ENCODE data around the gene BSG.
"Not testable (repeated sequence)": the region's sequence is repeated elsewhere in the genome, so short reads cannot be mapped to it uniquely, and the experiment has no call there.

Gene BSG

GRCh38 chr19:604355-604754 is 32.0 kb downstream of the BSG start:
- no peak for DNase-seq (ENCODE audit: low spot score)

GRCh38 chr19:605061-605971 is 32.9 kb downstream of the BSG start:
- not testable (repeated sequence) for DNase-seq (ENCODE audit: low spot score)

- DNase-seq (ENCODE audit: low spot score) = no peak
Observed at GRCh38 chr19:607301-608154, 35.1 kb downstream of the BSG start.

- no peak for DNase-seq (ENCODE audit: low spot score)
Observed at GRCh38 chr19:608155-609003, 36.0 kb downstream of the BSG start.

GRCh38 chr19:609004-609346 is 36.6 kb downstream of the BSG start:
- no peak for DNase-seq (ENCODE audit: low spot score)

GRCh38 chr19:610071-610800 is 37.8 kb downstream of the BSG start:
- DNase-seq (ENCODE audit: low spot score) = peak; percentile 51

- DNase-seq (ENCODE audit: low spot score) = peak; percentile 54
Observed at GRCh38 chr19:610801-611480, 38.5 kb downstream of the BSG start.

GRCh38 chr19:611481-611868 is 39.1 kb downstream of the BSG start:
- DNase-seq (ENCODE audit: low spot score) = peak; percentile 82

- no peak for DNase-seq (ENCODE audit: low spot score)
Observed at GRCh38 chr19:612941-613340, 40.5 kb downstream of the BSG start.

- no peak for DNase-seq (ENCODE audit: low spot score)
Observed at GRCh38 chr19:613732-614567, 41.6 kb downstream of the BSG start.

- DNase-seq (ENCODE audit: low spot score) = no peak
Observed at GRCh38 chr19:615619-616018, 43.2 kb downstream of the BSG start.

GRCh38 chr19:616062-616700 is 43.8 kb downstream of the BSG start:
- DNase-seq (ENCODE audit: low spot score) = no peak

- no peak for DNase-seq (ENCODE audit: low spot score)
Observed at GRCh38 chr19:616747-617526, 44.5 kb downstream of the BSG start.

GRCh38 chr19:617551-618246 is 45.3 kb downstream of the BSG start:
- DNase-seq (ENCODE audit: low spot score) = no peak

- no peak for DNase-seq (ENCODE audit: low spot score)
Observed at GRCh38 chr19:618247-618619, 45.8 kb downstream of the BSG start.

GRCh38 chr19:618674-619285 is 46.4 kb downstream of the BSG start:
- DNase-seq (ENCODE audit: low spot score) = no peak

GRCh38 chr19:619286-620002 is 47.0 kb downstream of the BSG start:
- no peak for DNase-seq (ENCODE audit: low spot score)
